HepG2 (cell line): ENCODE measurements around the gene TTC32. TPM values are rescaled to one million over a fixed set of nuclear protein-coding genes. Genes with fewer than 3 reads are reported as not detected.

Experiments used
- ATF7 ChIP-seq, 2 experiments: fragments of 450-650 bp in 1 of 2; sonication (generic) in 1 of 2; formaldehyde crosslinking in 1 of 2; IDR thresholded peaks; 2 replicates each; pipeline versions ENCODE4 v1.4.0 to v1.6.1; 2016 to 2020; ENCODE audit warnings: antibody characterized with exemption in 1 of 2, mild to moderate bottlenecking in 1 of 2, missing genetic modification reagents in 1 of 2
- CHD2 ChIP-seq: IDR thresholded peaks from 2 replicates; pipeline ENCODE4 v1.6.1; 2011; ENCODE audit warnings: low read depth, low read length, improper control_type of control experiment
- DNMT1 ChIP-seq: sonication (generic); formaldehyde crosslinking; IDR thresholded peaks from 2 replicates; pipeline ENCODE4 v1.5.1; 2020; ENCODE audit warnings: mild to moderate bottlenecking, missing genetic modification reagents
- FOXK1 ChIP-seq: sonication (generic); formaldehyde crosslinking; IDR thresholded peaks from 2 replicates; pipeline ENCODE4 v1.4.0; 2020; ENCODE audit warnings: low read depth, missing genetic modification reagents, borderline replicate concordance
- GATAD2A ChIP-seq: IDR thresholded peaks from 2 replicates; pipeline ENCODE4 v1.6.1; 2016
- KDM4B ChIP-seq: sonication (generic); formaldehyde crosslinking; IDR thresholded peaks from 2 replicates; pipeline ENCODE4 v1.4.0; 2020; ENCODE audit warnings: missing genetic modification reagents
- KDM6A ChIP-seq: IDR thresholded peaks from 2 replicates; pipeline ENCODE4 v1.6.1; 2016; ENCODE audit warnings: low read depth
- MED1 ChIP-seq: sonication (generic); formaldehyde crosslinking; IDR thresholded peaks from 2 replicates; pipeline ENCODE4 v1.4.0; 2020; ENCODE audit warnings: missing genetic modification reagents
- MEIS1 ChIP-seq: sonication (generic); formaldehyde crosslinking; IDR thresholded peaks from 2 replicates; pipeline ENCODE4 v1.9.0; 2021; ENCODE audit warnings: mild to moderate bottlenecking, missing genetic modification reagents, moderate library complexity, borderline replicate concordance
- NONO ChIP-seq, 2 experiments: fragments of 450-650 bp in 1 of 2; sonication (generic) in 1 of 2; formaldehyde crosslinking in 1 of 2; IDR thresholded peaks in 1 of 2; conservative IDR thresholded peaks in 1 of 2; 2 replicates each; pipeline versions ENCODE4 v1.6.1 to v1.8.0; 2017 to 2022; ENCODE audit warnings: mild to moderate bottlenecking in 1 of 2, missing genetic modification reagents in 1 of 2, moderate library complexity in 1 of 2
- SP5 ChIP-seq: IDR thresholded peaks from 2 replicates; pipeline ENCODE4 v1.6.1; 2016; ENCODE audit warnings: low read depth, borderline replicate concordance
- SRSF9 ChIP-seq: fragments of 200-400 bp; formaldehyde crosslinking; IDR thresholded peaks from 2 replicates; pipeline ENCODE4 v1.6.1; 2018; ENCODE audit warnings: borderline replicate concordance, mild to moderate bottlenecking, low read depth, low read length; ENCODE audit not compliant: insufficient read depth, poor library complexity, severe bottlenecking
- ZBTB8A ChIP-seq: sonication (generic); formaldehyde crosslinking; IDR thresholded peaks from 2 replicates; pipeline ENCODE4 v1.4.0; 2020; ENCODE audit warnings: mild to moderate bottlenecking, low read depth, missing genetic modification reagents, borderline replicate concordance
- ZFP1 ChIP-seq: IDR thresholded peaks from 2 replicates; pipeline ENCODE4 v1.6.1; 2016
- ZKSCAN8 ChIP-seq: IDR thresholded peaks from 2 replicates; pipeline ENCODE4 v1.6.1; 2016; ENCODE audit warnings: borderline replicate concordance, missing genetic modification reagents, missing compliant biosample characterization
- ZNF547 ChIP-seq: sonication (generic); formaldehyde crosslinking; IDR thresholded peaks from 2 replicates; pipeline ENCODE4 v1.5.1; 2020; ENCODE audit warnings: mild to moderate bottlenecking, missing genetic modification reagents
- ZNF549 ChIP-seq: sonication (generic); formaldehyde crosslinking; IDR thresholded peaks from 2 replicates; pipeline ENCODE4 v1.5.0; 2020; ENCODE audit warnings: missing genetic modification reagents
- ZNF670 ChIP-seq: sonication (generic); formaldehyde crosslinking; IDR thresholded peaks from 2 replicates; pipeline ENCODE4 v1.8.0; 2022; ENCODE audit warnings: mild to moderate bottlenecking, missing genetic modification reagents, borderline replicate concordance
- ZNF749 ChIP-seq: sonication (generic); formaldehyde crosslinking; IDR thresholded peaks from 2 replicates; pipeline ENCODE4 v1.8.0; 2022; ENCODE audit warnings: mild to moderate bottlenecking, missing genetic modification reagents, moderate library complexity, borderline replicate concordance
- ZSCAN9 ChIP-seq: IDR thresholded peaks from 2 replicates; pipeline ENCODE4 v1.6.1; 2016; ENCODE audit warnings: borderline replicate concordance
- polyA plus RNA-seq, 8 experiments: library from polyadenylated mRNA; depleted of rRNA in 3 of 8; stranded (reverse) in 7 of 8; unstranded in 1 of 8; fragments of >200 nt; fragmentation: Illumina TruSeq in 4 of 8; extraction: Trizol in 4 of 8; gene quantifications; 2 replicates each; pipeline versions ENCODE4 v1.2.1 to v1.2.3, GENCODE V29; 2011 to 2016; ENCODE audit warnings: low read depth in 4 of 8, missing spikeins in 1 of 8, mixed read lengths in 1 of 8; ENCODE audit not compliant: insufficient read depth in 1 of 8
- total RNA-seq, 5 experiments: library from RNA; depleted of rRNA; stranded (reverse); fragments of >200 nt; fragmentation: Illumina TruSeq; extraction: Trizol; gene quantifications; 2 replicates each; pipeline ENCODE4 v1.2.3, GENCODE V29; 2016; ENCODE audit warnings: low read depth in 1 of 5
- TF ChIP-seq, protein P1 (sequence below): sonication (generic); formaldehyde crosslinking; IDR thresholded peaks from 2 replicates; pipeline ENCODE4 v1.5.1; 2020; ENCODE audit warnings: mild to moderate bottlenecking, missing genetic modification reagents, moderate library complexity
- TF ChIP-seq, protein P2 (sequence below): sonication (generic); formaldehyde crosslinking; IDR thresholded peaks from 2 replicates; pipeline ENCODE4 v1.4.0; 2020; ENCODE audit warnings: missing genetic modification reagents

The TTC32 gene
- total and polyA plus RNA-seq, 2 of the 13 experiments (the other 11 are each of a cell fraction or from before 2014, with no cell fraction given): 21.6 to 38.3 TPM

DNA sequence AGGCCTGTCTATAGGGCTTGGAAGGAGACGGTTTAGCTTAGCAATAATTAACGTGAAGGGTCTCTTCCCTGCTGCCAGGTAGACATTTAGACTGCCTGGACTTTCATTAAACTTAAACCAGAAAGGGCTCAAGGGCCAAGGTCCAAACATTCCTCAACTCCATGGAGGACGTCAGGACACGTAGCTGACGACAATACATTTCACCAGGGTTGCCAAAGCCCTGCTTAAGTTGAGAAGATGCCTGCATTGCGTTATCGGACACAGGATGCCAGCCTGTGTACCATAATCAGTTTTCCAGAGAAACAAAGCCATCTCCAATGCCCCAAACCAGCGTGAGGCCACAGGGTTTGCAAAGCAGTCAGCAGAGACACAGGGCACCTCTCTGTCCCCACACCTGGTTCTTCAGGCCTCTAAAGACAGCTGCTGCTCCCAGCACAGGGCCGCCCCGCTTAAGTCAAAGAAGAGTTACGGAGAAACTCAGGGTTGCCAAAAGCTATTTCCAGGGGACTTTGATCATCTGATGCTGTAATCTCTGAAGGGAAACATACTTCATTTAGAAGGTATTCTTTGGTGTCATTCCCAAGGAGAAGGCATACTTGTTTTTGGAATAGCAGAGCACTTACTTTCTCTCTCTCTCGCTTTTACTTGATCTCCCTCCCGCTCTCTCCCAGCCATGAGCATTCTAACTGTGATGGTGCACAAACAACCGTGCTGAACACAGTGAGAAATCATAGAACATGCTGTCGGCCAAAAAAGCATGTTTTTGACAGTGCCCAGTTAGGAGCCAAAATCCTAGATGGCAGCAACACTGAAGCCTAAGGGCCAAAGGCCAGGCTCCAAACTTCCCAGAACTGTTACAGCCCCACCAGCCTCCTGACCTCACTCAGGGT lies 46.0 kb downstream of the TTC32 start (continued):
- no peak for TF ChIP-seq ZFP1 (CRISPR knock-in tag)
- no peak for TF ChIP-seq SP5 (CRISPR knock-in tag)
- TF ChIP-seq ZNF547 (CRISPR knock-in tag): no peak
- TF ChIP-seq ZNF749: no peak
- TF ChIP-seq ZBTB8A (CRISPR knock-in tag): no peak
- TF ChIP-seq GATAD2A: peak; percentile 63
- TF ChIP-seq MEIS1 (CRISPR knock-in tag): no peak
- TF ChIP-seq ZNF549 (CRISPR knock-in tag): no peak
- TF ChIP-seq ZNF670: no peak
- no peak for TF ChIP-seq DNMT1 (CRISPR knock-in tag)
- no peak for TF ChIP-seq ZSCAN9 (CRISPR knock-in tag)
- TF ChIP-seq MED1 (CRISPR knock-in tag): 0 out of 2 replicates have a peak, but pooled peaks have one; percentile 16
- peak; percentile 13; the same call in 1 of the 2 replicates for TF ChIP-seq KDM6A (CRISPR knock-in tag)
- no peak for TF ChIP-seq FOXK1 (CRISPR knock-in tag)
- no peak for TF ChIP-seq NONO (IDR thresholded peaks at IDR 0.05)
- TF ChIP-seq NONO (CRISPR knock-in tag; conservative IDR thresholded peaks at IDR 0.05): 0 out of 2 replicates have a peak, but pooled peaks have one; percentile 22
- no peak for TF ChIP-seq ZKSCAN8 (CRISPR knock-in tag)
- TF ChIP-seq, protein P1, sequence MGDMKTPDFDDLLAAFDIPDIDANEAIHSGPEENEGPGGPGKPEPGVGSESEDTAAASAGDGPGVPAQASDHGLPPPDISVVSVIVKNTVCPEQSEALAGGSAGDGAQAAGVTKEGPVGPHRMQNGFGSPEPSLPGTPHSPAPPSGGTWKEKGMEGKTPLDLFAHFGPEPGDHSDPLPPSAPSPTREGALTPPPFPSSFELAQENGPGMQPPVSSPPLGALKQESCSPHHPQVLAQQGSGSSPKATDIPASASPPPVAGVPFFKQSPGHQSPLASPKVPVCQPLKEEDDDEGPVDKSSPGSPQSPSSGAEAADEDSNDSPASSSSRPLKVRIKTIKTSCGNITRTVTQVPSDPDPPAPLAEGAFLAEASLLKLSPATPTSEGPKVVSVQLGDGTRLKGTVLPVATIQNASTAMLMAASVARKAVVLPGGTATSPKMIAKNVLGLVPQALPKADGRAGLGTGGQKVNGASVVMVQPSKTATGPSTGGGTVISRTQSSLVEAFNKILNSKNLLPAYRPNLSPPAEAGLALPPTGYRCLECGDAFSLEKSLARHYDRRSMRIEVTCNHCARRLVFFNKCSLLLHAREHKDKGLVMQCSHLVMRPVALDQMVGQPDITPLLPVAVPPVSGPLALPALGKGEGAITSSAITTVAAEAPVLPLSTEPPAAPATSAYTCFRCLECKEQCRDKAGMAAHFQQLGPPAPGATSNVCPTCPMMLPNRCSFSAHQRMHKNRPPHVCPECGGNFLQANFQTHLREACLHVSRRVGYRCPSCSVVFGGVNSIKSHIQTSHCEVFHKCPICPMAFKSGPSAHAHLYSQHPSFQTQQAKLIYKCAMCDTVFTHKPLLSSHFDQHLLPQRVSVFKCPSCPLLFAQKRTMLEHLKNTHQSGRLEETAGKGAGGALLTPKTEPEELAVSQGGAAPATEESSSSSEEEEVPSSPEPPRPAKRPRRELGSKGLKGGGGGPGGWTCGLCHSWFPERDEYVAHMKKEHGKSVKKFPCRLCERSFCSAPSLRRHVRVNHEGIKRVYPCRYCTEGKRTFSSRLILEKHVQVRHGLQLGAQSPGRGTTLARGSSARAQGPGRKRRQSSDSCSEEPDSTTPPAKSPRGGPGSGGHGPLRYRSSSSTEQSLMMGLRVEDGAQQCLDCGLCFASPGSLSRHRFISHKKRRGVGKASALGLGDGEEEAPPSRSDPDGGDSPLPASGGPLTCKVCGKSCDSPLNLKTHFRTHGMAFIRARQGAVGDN (CRISPR knock-in tag): 0 out of 2 replicates have a peak, but pooled peaks have one; percentile 16
- TF ChIP-seq SRSF9: no peak
- TF ChIP-seq KDM4B (CRISPR knock-in tag): no peak
- TF ChIP-seq, protein P2, sequence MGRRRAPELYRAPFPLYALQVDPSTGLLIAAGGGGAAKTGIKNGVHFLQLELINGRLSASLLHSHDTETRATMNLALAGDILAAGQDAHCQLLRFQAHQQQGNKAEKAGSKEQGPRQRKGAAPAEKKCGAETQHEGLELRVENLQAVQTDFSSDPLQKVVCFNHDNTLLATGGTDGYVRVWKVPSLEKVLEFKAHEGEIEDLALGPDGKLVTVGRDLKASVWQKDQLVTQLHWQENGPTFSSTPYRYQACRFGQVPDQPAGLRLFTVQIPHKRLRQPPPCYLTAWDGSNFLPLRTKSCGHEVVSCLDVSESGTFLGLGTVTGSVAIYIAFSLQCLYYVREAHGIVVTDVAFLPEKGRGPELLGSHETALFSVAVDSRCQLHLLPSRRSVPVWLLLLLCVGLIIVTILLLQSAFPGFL (CRISPR knock-in tag): no peak
- no peak for TF ChIP-seq ATF7 (IDR thresholded peaks at IDR 0.05)
- TF ChIP-seq ATF7 (CRISPR knock-in tag; IDR thresholded peaks at IDR 0.05): no peak
- no peak for TF ChIP-seq CHD2
